SH-SY5Y (cell line): Measurements from ENCODE around the gene ZNF567.

Experiments
- GATA2 ChIP-seq: IDR thresholded peaks from 2 replicates; pipeline ENCODE4 v1.6.1; 2011; ENCODE audit warnings: mild to moderate bottlenecking, low read depth, low read length
- GATA3 ChIP-seq: IDR thresholded peaks from 2 replicates; pipeline ENCODE4 v1.6.1; 2011; ENCODE audit warnings: low read depth, mild to moderate bottlenecking, low read length, moderate library complexity

- no peak for TF ChIP-seq GATA2
- no peak for TF ChIP-seq GATA3
Measured at GRCh38 chr19:36747750-36748149, 60.3 kb downstream of the ZNF567 start.
